Stomach (tissue), 4 donors: ENCODE measurements around the gene DYRK1A.

ENCODE experiments used
- EP300 ChIP-seq: sonication (generic); formaldehyde crosslinking; IDR thresholded peaks from one replicate; pipeline ENCODE4 v1.6.1; 2017; ENCODE audit warnings: antibody characterized with exemption
- POLR2A ChIP-seq, 4 donors: fragments of 450-650 bp; IDR thresholded peaks; one replicate each; pipeline ENCODE4 v1.6.1; 2016; ENCODE audit warnings: antibody characterized with exemption in 4 of 4, control low read depth in 2 of 4, mild to moderate bottlenecking in 1 of 4, moderate library complexity in 1 of 4
- POLR2AphosphoS5 ChIP-seq, 3 donors: sonication (generic); formaldehyde crosslinking; IDR thresholded peaks; one replicate each; pipeline ENCODE4 v1.6.1; 2016; ENCODE audit warnings: antibody characterized with exemption in 3 of 3
- TF ChIP-seq, protein P1 (sequence below), 7 experiments: fragments of 450-650 bp in 4 of 7; fragments of 200-600 bp in 3 of 7; sonication (generic) in 3 of 7; IDR thresholded peaks; one replicate each; pipeline ENCODE4 v1.5.1; 2016 to 2019; ENCODE audit warnings: antibody characterized with exemption in 7 of 7, control low read depth in 2 of 7, mild to moderate bottlenecking in 1 of 7

GRCh38 chr21:37410639-37411038, 44.1 kb downstream of the DYRK1A start:
- no peak for TF ChIP-seq POLR2AphosphoS5 (IDR thresholded peaks at IDR 0.05)
- TF ChIP-seq, protein P1, sequence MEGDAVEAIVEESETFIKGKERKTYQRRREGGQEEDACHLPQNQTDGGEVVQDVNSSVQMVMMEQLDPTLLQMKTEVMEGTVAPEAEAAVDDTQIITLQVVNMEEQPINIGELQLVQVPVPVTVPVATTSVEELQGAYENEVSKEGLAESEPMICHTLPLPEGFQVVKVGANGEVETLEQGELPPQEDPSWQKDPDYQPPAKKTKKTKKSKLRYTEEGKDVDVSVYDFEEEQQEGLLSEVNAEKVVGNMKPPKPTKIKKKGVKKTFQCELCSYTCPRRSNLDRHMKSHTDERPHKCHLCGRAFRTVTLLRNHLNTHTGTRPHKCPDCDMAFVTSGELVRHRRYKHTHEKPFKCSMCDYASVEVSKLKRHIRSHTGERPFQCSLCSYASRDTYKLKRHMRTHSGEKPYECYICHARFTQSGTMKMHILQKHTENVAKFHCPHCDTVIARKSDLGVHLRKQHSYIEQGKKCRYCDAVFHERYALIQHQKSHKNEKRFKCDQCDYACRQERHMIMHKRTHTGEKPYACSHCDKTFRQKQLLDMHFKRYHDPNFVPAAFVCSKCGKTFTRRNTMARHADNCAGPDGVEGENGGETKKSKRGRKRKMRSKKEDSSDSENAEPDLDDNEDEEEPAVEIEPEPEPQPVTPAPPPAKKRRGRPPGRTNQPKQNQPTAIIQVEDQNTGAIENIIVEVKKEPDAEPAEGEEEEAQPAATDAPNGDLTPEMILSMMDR (IDR thresholded peaks at IDR 0.05), result no peak
- TF ChIP-seq EP300, result no peak
- TF ChIP-seq POLR2A (IDR thresholded peaks at IDR 0.05), result no peak
